Measurements from ENCODE around the gene MSMP.

- TF ChIP-seq POLR2AphosphoS5 (IDR thresholded peaks at IDR 0.05; ENCODE audit: borderline replicate concordance, low read depth, low read length) (no peak), EZH2 (IDR thresholded peaks at IDR 0.05) (no peak), FOXP2 (optimal IDR thresholded peaks at IDR 0.05; ENCODE audit: control extremely low read depth, extremely low read length, insufficient read depth) (no peak)
Observed at GRCh38 chr9:35795695-35796094, 41.6 kb upstream of the MSMP start.

Data from SK-N-MC (cell line).